SU-DHL-6 (cell line): Measurements from ENCODE around the gene NVL.

Experiments used
- EZH2phosphoT487 ChIP-seq: fragments of 200-600 bp; sonication (generic), shearing (Covaris generic); conservative IDR thresholded peaks from 2 replicates; pipeline ENCODE4 v1.6.1; 2018; ENCODE audit warnings: mild to moderate bottlenecking, antibody characterized with exemption, low read length, moderate library complexity, mixed read lengths
- TF ChIP-seq, protein P1 (sequence below): fragments of 200-600 bp; sonication (generic); IDR thresholded peaks from one replicate; pipeline ENCODE4 v1.5.1; 2017; ENCODE audit warnings: antibody characterized with exemption, mild to moderate bottlenecking, low read length, moderate library complexity; ENCODE audit not compliant: insufficient read depth, poor library complexity, severe bottlenecking

DNA sequence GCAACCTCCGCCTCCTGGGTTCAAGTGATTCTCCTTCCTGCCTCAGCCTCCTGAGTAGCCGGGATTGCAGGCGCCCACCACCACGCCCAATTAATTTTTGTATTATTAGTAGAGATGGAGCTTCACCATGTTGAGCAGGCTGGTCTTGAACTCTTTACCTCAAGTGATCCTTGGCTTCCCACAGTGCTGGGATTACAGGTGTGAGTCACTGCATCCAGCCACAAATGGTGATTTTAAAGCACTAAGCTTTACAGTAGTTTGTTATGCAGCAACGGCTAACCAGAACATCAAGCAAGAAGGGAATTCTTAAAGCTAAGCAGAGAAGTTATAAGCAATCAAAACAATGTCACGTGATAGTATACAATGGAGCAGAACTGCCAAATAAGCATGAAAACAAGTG lies 65.7 kb downstream of the NVL start:
- TF ChIP-seq, protein P1, sequence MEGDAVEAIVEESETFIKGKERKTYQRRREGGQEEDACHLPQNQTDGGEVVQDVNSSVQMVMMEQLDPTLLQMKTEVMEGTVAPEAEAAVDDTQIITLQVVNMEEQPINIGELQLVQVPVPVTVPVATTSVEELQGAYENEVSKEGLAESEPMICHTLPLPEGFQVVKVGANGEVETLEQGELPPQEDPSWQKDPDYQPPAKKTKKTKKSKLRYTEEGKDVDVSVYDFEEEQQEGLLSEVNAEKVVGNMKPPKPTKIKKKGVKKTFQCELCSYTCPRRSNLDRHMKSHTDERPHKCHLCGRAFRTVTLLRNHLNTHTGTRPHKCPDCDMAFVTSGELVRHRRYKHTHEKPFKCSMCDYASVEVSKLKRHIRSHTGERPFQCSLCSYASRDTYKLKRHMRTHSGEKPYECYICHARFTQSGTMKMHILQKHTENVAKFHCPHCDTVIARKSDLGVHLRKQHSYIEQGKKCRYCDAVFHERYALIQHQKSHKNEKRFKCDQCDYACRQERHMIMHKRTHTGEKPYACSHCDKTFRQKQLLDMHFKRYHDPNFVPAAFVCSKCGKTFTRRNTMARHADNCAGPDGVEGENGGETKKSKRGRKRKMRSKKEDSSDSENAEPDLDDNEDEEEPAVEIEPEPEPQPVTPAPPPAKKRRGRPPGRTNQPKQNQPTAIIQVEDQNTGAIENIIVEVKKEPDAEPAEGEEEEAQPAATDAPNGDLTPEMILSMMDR = no peak
- TF ChIP-seq EZH2phosphoT487 = no peak
